HG03442 (cell line): ENCODE results near the gene HIF3A.

Source experiments
- ATAC-seq: cut with Tn5 transposase; IDR thresholded peaks from one replicate; pipeline ENCODE4 v1.9.1; 2021; ENCODE audit warnings: mild to moderate bottlenecking, moderate library complexity; ENCODE audit not compliant: unreplicated experiment

HIF3A gene

GRCh38 chr19:46326608-46327007, 29.8 kb downstream of the HIF3A start:
- no peak for ATAC-seq

- ATAC-seq: no peak
Observed at GRCh38 chr19:46328079-46328478, 31.2 kb downstream of the HIF3A start.

- ATAC-seq: no peak
Observed at GRCh38 chr19:46330319-46330918, 33.6 kb downstream of the HIF3A start.

DNA sequence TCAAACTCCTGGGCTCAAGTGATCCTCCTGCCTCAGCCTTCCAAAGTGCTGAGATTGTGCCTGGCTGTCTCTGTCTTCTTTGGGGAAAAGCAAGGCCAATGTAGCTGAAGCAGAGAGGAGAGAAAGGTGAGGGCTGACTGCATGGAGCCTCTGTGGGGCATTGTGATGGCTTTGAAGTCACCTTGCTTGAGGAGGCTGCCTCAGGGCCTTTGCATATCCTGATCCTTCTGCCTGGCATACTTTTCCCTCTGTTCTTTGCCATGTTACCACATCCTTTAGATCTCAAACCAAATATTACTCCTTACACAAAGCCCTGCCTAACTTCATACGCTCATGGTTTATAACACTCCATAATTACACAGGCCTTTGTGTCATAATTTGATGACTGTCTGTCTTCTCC, 40.6 kb downstream of the HIF3A start:
- ATAC-seq: no peak

DNA sequence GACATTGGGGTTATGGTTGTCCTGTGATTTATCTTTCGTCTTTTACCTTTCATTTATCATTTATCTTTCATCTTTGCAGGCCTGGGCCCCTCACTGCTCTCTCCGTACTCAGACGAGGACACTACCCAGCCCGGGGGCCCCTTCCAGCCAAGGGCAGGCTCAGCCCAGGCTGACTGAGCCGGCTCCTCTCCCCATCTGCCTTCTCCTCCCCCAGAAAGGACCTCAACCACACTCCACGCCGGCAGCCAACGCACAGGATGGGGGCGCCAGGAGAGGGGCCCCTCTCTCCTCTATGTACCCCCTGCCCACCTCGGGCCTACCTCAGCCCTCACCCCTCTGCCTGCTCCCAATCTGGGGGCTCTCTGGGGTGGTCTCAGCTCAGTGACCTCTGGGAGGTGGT, 42.6 kb downstream of the HIF3A start:
- no peak for ATAC-seq

DNA sequence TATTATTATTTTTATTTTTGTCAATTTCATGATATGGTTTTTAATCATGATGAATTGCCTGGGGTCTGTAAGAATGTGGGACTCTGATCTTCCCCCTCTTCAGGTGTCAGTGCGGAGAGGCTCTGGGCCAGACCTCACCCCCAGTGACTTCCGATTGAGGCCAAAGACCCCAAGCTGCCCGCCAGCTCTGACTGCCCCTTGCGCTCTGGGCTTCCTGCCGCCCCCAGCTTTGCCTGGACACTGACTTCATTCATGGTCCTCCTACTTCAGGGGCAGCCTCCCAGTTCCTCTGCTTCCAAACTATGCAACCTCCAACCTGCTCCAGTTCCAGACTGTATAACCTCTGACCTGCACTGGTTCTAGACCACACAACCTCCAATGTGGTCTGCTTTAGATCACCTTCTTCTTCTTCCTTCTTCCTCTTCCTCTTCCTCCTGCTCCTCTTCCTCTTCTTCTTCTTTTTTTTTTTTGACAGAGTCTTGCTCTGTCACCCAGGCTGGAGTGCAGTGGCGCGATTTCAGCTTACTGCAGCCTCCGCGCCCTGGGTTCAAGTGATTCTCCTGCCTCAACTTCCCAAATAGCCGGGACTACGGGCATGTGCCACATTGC, 43.3 kb downstream of the HIF3A start:
- ATAC-seq: no peak

- ATAC-seq: no peak
Observed at GRCh38 chr19:46341937-46342336, 45.1 kb downstream of the HIF3A start.

DNA sequence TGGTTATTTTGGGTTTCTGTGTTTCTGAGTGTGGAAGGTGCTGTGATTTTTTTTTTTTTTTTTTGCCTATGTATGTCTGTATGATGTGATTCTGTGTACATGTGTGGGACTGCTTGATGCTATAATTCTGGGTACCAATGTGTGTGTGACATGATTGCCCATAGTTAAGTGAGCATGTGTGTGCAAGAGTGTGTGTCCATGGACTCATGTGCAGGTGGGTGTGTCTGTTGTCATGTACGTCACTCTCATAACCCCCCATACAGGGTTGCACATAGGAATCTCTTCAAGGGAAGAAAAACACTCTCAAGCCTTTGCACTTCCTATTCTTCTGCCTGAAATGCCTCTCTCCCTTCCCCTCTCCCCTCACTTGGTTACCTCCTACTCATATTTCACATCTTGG, 47.5 kb downstream of the HIF3A start:
- no peak for ATAC-seq

GRCh38 chr19:46345157-46345556, 48.3 kb downstream of the HIF3A start:
- no peak for ATAC-seq

- ATAC-seq: peak; percentile 61
Observed at GRCh38 chr19:46346821-46347571, 50.2 kb downstream of the HIF3A start, which contains the start of gene PPP5C. Gene PPP5C (plus strand): TSS chr19:46347087. CDS start chr19:46347097, 10 bp downstream.

- ATAC-seq: no peak
Observed at GRCh38 chr19:46347572-46347883, 50.7 kb downstream of the HIF3A start.

GRCh38 chr19:46347985-46348384, 51.1 kb downstream of the HIF3A start:
- no peak for ATAC-seq

- ATAC-seq: no peak
Observed at GRCh38 chr19:46349311-46349993, 52.6 kb downstream of the HIF3A start.

- ATAC-seq: no peak
Observed at GRCh38 chr19:46350029-46350757, 53.4 kb downstream of the HIF3A start.

GRCh38 chr19:46350758-46351159, 53.9 kb downstream of the HIF3A start:
- no peak for ATAC-seq

DNA sequence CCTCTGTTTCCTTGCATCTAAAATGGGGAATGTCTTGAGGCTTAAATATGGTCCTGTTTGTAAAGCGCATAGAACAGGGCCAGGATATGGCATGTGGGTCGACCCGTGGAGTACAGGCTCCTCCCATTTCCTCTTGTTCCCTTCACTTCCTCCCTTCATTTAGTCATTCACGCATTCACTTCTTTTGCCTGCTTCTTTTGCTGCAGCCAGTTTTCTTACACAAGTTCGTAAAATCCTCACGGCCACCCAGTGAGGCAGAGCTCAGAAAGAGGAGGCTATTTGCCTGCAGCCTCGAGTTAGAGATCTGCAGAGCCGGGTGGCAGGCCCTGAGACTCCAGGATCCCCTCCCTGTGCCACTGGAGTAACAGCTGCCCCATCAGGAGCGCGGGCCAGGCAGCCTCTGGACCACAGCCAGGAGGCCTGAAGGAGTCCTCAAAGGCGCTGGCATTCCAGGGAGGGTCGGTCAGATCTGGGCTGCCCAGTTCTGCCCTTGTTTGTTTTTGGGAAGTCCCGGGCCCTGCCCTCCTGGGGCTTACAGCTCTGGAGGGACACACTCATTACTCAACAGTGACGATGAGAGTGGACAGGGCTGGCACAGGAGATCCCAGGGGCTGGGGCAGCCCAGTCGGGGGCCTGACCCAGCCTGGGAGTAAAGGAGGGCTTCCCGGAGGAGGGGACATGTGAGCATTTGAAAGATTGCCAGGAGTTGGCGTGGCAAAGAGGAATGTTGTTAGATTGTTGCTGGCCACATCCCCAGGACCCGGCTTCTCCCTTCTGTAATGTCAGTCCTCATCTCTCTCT, 54.6 kb downstream of the HIF3A start:
- ATAC-seq: no peak

DNA sequence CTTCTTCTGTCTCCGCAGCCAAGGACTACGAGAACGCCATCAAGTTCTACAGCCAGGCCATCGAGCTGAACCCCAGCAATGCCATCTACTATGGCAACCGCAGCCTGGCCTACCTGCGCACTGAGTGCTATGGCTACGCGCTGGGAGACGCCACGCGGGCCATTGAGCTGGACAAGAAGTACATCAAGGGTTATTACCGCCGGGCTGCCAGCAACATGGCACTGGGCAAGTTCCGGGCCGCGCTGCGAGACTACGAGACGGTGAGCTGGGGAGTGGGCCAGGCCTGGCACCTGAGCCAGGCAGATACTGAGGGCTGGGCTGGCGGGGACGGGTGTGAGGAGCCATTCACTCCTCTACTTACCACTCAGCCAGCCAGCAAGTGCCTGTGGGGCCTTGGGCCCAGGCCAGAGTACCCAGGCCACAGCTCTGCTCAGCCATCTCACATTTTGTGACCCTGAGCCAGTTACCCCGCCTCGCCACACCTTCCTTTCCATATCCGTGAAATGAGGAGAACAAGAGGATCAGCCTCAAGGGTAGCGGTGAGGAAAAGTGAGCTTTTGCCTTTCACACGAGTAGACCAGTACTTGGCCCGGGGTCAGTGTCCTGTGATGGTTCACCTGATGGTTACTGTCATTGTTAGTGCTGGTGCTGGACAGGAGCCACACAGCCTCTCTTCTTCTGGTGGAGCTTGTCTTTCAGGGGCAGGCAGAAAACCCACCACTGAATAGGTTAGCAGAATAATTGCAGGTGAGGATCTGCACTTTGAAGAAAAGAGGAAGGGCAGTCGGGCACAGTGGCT, 57.1 kb downstream of the HIF3A start:
- ATAC-seq: no peak

GRCh38 chr19:46355234-46356148, 58.6 kb downstream of the HIF3A start:
- no peak for ATAC-seq
